Mucosa of descending colon (tissue), 3 donors: ENCODE measurements around the gene MIGA2. TPM values are rescaled to one million over a fixed set of nuclear protein-coding genes. Genes with fewer than 3 reads are reported as not detected.

Experiments
- ATAC-seq: fragments of 200-7000 bp; cut with Tn5 transposase; one replicate; pipeline ENCODE4 v1.9.1; 2020; ENCODE audit warnings: mild to moderate bottlenecking, moderate library complexity
- DNase-seq, 3 donors: peaks; one replicate each; pipeline ENCODE4 v3.0.0-alpha.2; 2020
- H3K36me3 ChIP-seq: fragments of 200-600 bp; one replicate; pipeline ENCODE4 v1.8.0; 2021; ENCODE audit warnings: low read depth, mild to moderate bottlenecking
- H3K4me1 ChIP-seq: fragments of 200-600 bp; one replicate; pipeline ENCODE4 v1.8.0; 2021; ENCODE audit warnings: low read depth, mild to moderate bottlenecking
- H3K4me3 ChIP-seq: fragments of 200-600 bp; one replicate; pipeline ENCODE4 v1.8.0; 2021; ENCODE audit warnings: mild to moderate bottlenecking
- H3K9me3 ChIP-seq: fragments of 200-600 bp; one replicate; pipeline ENCODE4 v1.8.0; 2021; ENCODE audit warnings: mild to moderate bottlenecking
- CTCF ChIP-seq: fragments of 200-600 bp; IDR thresholded peaks from one replicate; pipeline ENCODE4 v1.8.0; 2022; ENCODE audit warnings: antibody characterized with exemption, mild to moderate bottlenecking
- intact Hi-C, 2 donors: fragments of 100-400 bp; cut with DNase I in 1 of 2; cut with micrococcal nuclease in 1 of 2; formaldehyde crosslinking; loops; one replicate each; pipeline versions ENCODE4 v1.11.0 to v1.11.1; 2022; cut with DNase I, micrococcal nuclease
- total RNA-seq, 3 donors: library from RNA; stranded (reverse); fragmentation: NEBNext Ultra II Directional in 2 of 3; extraction: Animal tissue kit (Norgen Biotek cat#: 25700) in 2 of 3; gene quantifications; one replicate each; pipeline versions ENCODE4 v1.2.1 to v1.2.4, GENCODE V29; 2021 to 2023
- donor health status: DM: no; HTN: no; CAD: no; lungs with moderate emphysema.
- donor health status: DM: no; HTN: no; CAD: no.
- donor health status: DM: no; HTN: yes; CAD: no.

The MIGA2 gene
- total RNA-seq, 3 donors from 2014 or later, result 56.2 to 89.4 (median 57.1) TPM

- Histone ChIP-seq H3K36me3 (peaks cover 6% of the 10 kb centered on the region), H3K9me3 (no peaks in the 10 kb centered on the region), H3K4me3 (no peak overlapping the region), H3K4me1 (no peaks in the 10 kb centered on the region)
- intact Hi-C loops, result no loop called here
- no peak for TF ChIP-seq CTCF
- DNase-seq (peak in 1 of 3 donors; percentile 4), ATAC-seq (no peak)
Observed at GRCh38 chr9:129012893-129013448, 23.5 kb upstream of the MIGA2 start.

DNA sequence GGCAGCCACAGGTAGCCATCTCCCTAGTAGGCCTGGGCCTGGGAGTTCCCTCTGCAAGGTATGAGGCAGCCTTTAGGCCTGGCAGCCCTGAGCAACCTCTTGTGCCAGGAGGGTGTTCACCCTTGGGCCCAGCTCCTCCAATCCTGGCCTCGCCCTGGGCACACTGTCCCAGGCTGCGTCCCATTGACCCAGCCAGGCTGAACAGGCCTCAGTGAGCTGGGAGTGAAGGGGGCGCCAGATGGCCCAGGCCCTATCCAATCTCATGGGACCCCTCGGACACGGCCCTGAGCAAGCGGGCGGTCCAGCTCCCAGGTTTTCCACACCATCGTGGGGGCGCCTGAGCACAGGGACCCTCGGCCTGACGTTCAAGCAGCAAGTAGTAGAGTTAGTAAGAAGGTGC, 22.8 kb upstream of the MIGA2 start:
- TF ChIP-seq CTCF, result no peak
- intact Hi-C loops, result no loop called here
- peaks cover 6% of the 10 kb centered on the region for H3K36me3 ChIP-seq

DNA sequence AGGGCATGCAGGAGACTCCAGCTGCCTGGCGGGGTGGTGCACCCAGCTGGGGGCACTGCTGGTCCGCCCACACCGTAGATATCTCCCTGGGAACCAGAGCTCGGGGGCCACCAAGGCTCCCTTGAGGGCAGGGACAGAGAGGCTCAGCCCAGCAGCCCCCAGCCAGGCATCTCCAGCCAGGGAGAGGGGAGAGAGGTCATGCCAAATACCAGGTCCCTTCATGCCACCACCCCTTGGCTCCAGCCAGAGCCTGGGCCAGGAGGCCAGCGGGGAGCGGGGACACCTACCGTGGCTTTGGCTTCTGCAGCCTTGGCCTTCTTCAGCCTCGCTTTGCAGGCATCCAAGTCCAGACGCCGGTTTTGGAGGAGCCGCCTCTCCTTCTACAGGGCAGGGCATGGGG, 22.3 kb upstream of the MIGA2 start:
- Histone ChIP-seq H3K36me3 (peaks cover 6% of the 10 kb centered on the region), H3K4me1 (no peaks in the 10 kb centered on the region), H3K9me3 (no peaks in the 10 kb centered on the region), H3K4me3 (no peak overlapping the region)
- DNase-seq (peak in 1 of 3 donors; percentile 11), ATAC-seq (no peak)
- intact Hi-C loops, result no loop called here
- TF ChIP-seq CTCF, result no peak

More for the DNA sequence above, 22.8 kb upstream of the MIGA2 start:
- ATAC-seq (no peak), DNase-seq (peak in 1 of 3 donors; percentile 13)
- Histone ChIP-seq H3K4me3 (no peak overlapping the region), H3K9me3 (no peaks in the 10 kb centered on the region), H3K4me1 (no peaks in the 10 kb centered on the region)

GRCh38 chr9:129014608-129015007, 21.8 kb upstream of the MIGA2 start:
- Histone ChIP-seq H3K4me3 (no peak overlapping the region), H3K36me3 (peaks cover 6% of the 10 kb centered on the region), H3K4me1 (no peaks in the 10 kb centered on the region), H3K9me3 (no peaks in the 10 kb centered on the region)
- no peak for ATAC-seq
- TF ChIP-seq CTCF, result no peak
- DNase-seq, result no peak
- intact Hi-C loops, result no loop called here

DNA sequence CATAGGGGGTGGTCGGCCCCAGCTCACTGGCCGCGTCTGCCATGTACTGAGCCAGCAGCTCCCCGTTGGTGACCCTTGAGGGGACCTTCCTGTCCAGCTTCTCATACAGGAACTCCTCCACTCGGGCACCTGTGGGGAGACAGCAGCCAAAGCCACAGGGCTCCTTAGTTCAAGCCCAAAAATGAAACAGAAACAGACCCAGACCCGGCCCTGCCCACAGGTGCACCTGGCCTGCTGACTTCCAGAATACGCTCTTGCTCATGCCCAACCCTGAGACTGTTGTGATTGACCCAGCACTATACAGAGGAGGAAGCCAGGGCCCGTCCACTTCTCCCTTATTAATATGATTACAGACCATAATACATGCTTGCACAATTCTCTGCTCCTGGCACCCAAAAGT, 15.3 kb upstream of the MIGA2 start:
- peaks cover under 1% of the 10 kb centered on the region for H3K4me1 ChIP-seq
- TF ChIP-seq CTCF, result no peak
- no peak overlapping the region for H3K4me3 ChIP-seq
- DNase-seq, result no peak
- intact Hi-C loops, result no loop called here
- no peaks in the 10 kb centered on the region for H3K9me3 ChIP-seq
- peaks cover 4% of the 10 kb centered on the region for H3K36me3 ChIP-seq
- peak; percentile 79 for ATAC-seq

DNA sequence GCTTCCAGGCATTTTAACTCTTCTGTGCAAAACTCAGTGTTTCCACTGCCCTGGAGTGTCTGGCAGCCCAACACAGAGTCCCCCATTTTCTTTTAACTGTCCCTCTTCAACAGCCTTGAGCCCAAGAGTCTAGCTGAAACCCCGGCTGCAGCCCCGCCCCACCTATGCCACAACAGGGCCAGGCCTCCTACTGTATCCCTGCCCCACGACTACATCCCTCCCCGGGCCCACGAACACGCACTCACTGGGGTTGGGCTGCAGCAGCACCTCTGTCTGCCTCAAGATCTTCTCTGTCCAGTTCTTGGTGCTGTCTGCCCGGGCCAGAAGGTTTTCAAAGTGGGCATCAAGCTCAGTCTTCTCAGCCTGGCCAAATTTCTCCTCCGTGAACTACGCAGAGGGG, 14.4 kb upstream of the MIGA2 start:
- Histone ChIP-seq H3K36me3 (peaks cover 4% of the 10 kb centered on the region), H3K9me3 (no peaks in the 10 kb centered on the region), H3K4me3 (no peak overlapping the region), H3K4me1 (peaks cover 10% of the 10 kb centered on the region)
- intact Hi-C loops, result no loop called here
- no peak for DNase-seq
- no peak for TF ChIP-seq CTCF
- ATAC-seq, result no peak
